HFFc6 (cell line): ENCODE results near the gene CNNM4. TPM values are rescaled to one million over a fixed set of nuclear protein-coding genes. Genes with fewer than 3 reads are reported as not detected.

ENCODE experiments used
- DNase-seq: peaks from one replicate; pipeline ENCODE4 v3.0.0-alpha.2; 2018
- H3K27ac Mint-ChIP-seq: 2 replicates; pipeline ENCODE4 v1.8.0; 2020; ENCODE audit warnings: mild to moderate bottlenecking, mixed read lengths
- H3K27me3 Mint-ChIP-seq: 2 replicates; pipeline ENCODE4 v1.8.0; 2021; ENCODE audit warnings: mild to moderate bottlenecking, moderate library complexity, mixed read lengths; ENCODE audit not compliant: insufficient read depth
- H3K36me3 Mint-ChIP-seq: 2 replicates; pipeline ENCODE4 v1.8.0; 2021; ENCODE audit warnings: low read depth, mixed read lengths
- H3K4me1 Mint-ChIP-seq: 2 replicates; pipeline ENCODE4 v1.8.0; 2020; ENCODE audit warnings: low read depth, mixed read lengths
- H3K4me3 Mint-ChIP-seq: 2 replicates; pipeline ENCODE4 v1.8.0; 2020; ENCODE audit warnings: mild to moderate bottlenecking, moderate library complexity, mixed read lengths
- H3K9me3 Mint-ChIP-seq: 2 replicates; pipeline ENCODE4 v1.8.0; 2020; ENCODE audit warnings: mild to moderate bottlenecking, mixed read lengths
- CTCF ChIP-seq: fragments of 200-600 bp; sonication (generic); IDR thresholded peaks from 2 replicates; pipeline ENCODE4 v1.5.0; 2021; ENCODE audit warnings: antibody characterized with exemption, mild to moderate bottlenecking
- total RNA-seq, 6 experiments: library from RNA; stranded (reverse); fragmentation: NEBNext Ultra II Directional; extraction: Animal tissue kit (Norgen Biotek cat#: 25700); gene quantifications; 2 replicates in 1 of 6; 3 replicates in 5 of 6; pipeline ENCODE4 v1.2.3, GENCODE V29; 2021

Gene CNNM4
- total RNA-seq, 6 experiments from 2014 or later, result 4.4 to 5.4 (median 5.1) TPM

- TF ChIP-seq CTCF, result no peak
- no peak for DNase-seq
- Mint-ChIP-seq H3K27me3 (no peaks in the 10 kb centered on the region; the same call in none of the 2 replicates), H3K27ac (no peak overlapping the region), H3K4me3 (no peak overlapping the region), H3K36me3 (peaks cover 4% of the 10 kb centered on the region; the same call in 1 of the 2 replicates), H3K9me3 (no peaks in the 10 kb centered on the region), H3K4me1 (peaks cover 13% of the 10 kb centered on the region)
Measured at GRCh38 chr2:96837575-96837974, 76.9 kb downstream of the CNNM4 start.

GRCh38 chr2:96838345-96839292, 77.9 kb downstream of the CNNM4 start:
- DNase-seq, result no peak
- peaks cover 2% of the 10 kb centered on the region for H3K4me1 Mint-ChIP-seq
- no peak overlapping the region for H3K27ac Mint-ChIP-seq
- no peak overlapping the region for H3K4me3 Mint-ChIP-seq
- H3K27me3 Mint-ChIP-seq, result peaks cover 2% of the 10 kb centered on the region
- no peaks in the 10 kb centered on the region for H3K9me3 Mint-ChIP-seq
- H3K36me3 Mint-ChIP-seq, result no peaks in the 10 kb centered on the region
- no peak for TF ChIP-seq CTCF

- TF ChIP-seq CTCF, result no peak
- no peak overlapping the region for H3K27ac Mint-ChIP-seq
- H3K4me1 Mint-ChIP-seq, result no peaks in the 10 kb centered on the region
- peaks cover 2% of the 10 kb centered on the region for H3K27me3 Mint-ChIP-seq
- no peaks in the 10 kb centered on the region for H3K36me3 Mint-ChIP-seq
- no peak for DNase-seq
- H3K9me3 Mint-ChIP-seq, result no peaks in the 10 kb centered on the region
- no peak overlapping the region for H3K4me3 Mint-ChIP-seq
Measured at GRCh38 chr2:96839293-96839874, 78.7 kb downstream of the CNNM4 start.

- no peak overlapping the region for H3K4me3 Mint-ChIP-seq
- no peaks in the 10 kb centered on the region for H3K36me3 Mint-ChIP-seq
- no peaks in the 10 kb centered on the region for H3K4me1 Mint-ChIP-seq
- peaks cover 2% of the 10 kb centered on the region for H3K27me3 Mint-ChIP-seq
- no peak overlapping the region for H3K27ac Mint-ChIP-seq
- DNase-seq, result no peak
- no peaks in the 10 kb centered on the region for H3K9me3 Mint-ChIP-seq
- no peak for TF ChIP-seq CTCF
Measured at GRCh38 chr2:96839875-96840850, 79.5 kb downstream of the CNNM4 start.
